ENCODE data around the gene CSF2.
"Not testable (repeated sequence)": the region's sequence is repeated elsewhere in the genome, so short reads cannot be mapped to it uniquely, and the experiment has no call there.

Gene CSF2

GRCh38 chr5:132114150-132115121 is 40.8 kb downstream of the CSF2 start:
- no peak for DNase-seq

DNA sequence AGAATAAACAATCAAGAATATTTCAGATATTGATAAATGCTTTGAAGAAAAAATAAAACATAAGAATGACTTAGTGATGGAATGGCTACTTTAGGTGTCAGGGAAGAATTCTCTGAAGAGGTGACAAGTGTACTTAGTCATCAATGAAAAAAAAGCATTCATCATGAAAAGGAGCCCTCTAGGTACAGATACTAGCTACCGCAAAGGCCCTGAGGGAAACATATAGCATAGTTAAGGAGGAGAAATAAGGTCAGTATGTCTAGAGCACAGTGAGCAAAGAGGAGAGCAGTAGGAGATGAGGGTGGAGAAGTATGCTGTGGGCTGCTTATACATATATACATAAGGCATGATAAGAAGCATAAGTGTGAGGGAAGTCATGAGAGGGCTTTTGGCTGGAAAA is 41.8 kb downstream of the CSF2 start:
- no peak for DNase-seq

DNA sequence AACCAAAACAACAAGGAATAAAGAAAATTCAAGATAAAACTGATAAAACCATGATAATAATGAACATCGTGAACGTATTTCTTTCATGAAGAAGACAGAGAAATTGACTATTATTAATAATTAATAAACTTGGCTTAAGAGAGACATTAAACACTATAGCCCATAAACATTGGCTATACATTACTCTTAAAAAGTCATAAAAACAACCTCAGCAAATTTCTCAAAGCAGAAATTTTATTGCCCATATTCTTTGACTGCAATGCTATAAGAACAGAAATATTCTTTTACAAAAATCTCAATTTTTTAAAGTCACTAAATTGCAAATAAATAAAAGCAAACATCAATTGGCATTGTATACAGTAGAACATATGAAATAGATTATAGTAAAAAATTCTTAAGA is 42.5 kb downstream of the CSF2 start:
- no peak for DNase-seq

- DNase-seq = not testable (repeated sequence)
Measured at GRCh38 chr5:132116909-132117489, 43.4 kb downstream of the CSF2 start.

- DNase-seq = not testable (repeated sequence)
Measured at GRCh38 chr5:132120717-132121116, 47.1 kb downstream of the CSF2 start.

DNA sequence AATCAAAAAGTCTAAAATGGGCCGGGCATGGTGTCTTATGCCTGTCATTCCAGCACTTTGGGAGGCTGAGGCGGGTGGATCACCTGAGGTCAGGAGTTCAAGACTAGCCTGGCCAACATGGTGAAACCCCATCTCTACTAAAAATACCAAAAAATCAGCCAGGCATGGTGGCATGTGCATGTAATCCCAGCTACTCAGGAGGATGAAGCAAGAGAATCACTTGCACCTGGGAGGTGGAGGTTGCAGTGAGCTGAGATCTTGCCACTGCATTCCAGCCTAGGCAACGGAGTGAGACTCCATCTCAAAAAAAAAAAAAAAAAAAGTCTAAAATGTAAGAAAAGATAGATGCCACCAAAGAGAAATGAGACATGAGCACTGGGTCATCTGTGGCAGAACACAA is 49.4 kb downstream of the CSF2 start:
- not testable (repeated sequence) for DNase-seq

GRCh38 chr5:132123578-132123977 is 50.0 kb downstream of the CSF2 start:
- not testable (repeated sequence) for DNase-seq

Data from NCI-H226 (cell line).